ENCODE data around the gene NXF1.

- TF ChIP-seq EZH2phosphoT487 (conservative IDR thresholded peaks at IDR 0.05; ENCODE audit: low read length) (no peak), CTCF (IDR thresholded peaks at IDR 0.05; ENCODE audit: insufficient read depth, low read length, poor library complexity, severe bottlenecking) (no peak)
These were observed 33.9 kb downstream of the NXF1 start, which contains the start of gene TAF6L for GRCh38 chr11:62771144-62772021.

Measured in SU-DHL-6 (cell line).